Cardiac fibroblast (primary cell): ENCODE data around the gene IREB2.

ENCODE experiments used
- DNase-seq, 2 donors: peaks; one replicate each; pipeline versions ENCODE4 v3.0.0 to v3.0.0-alpha.2; 2010; ENCODE audit warnings: low read depth in 2 of 2
- H3K4me3 ChIP-seq, 2 donors: replicated peaks in 1 of 2; 1 replicate in 1 of 2; 2 replicates in 1 of 2; pipeline ENCODE4 v1.5.1; 2011; ENCODE audit warnings: low read depth in 2 of 2, low read length in 2 of 2, mild to moderate bottlenecking in 2 of 2, moderate library complexity in 1 of 2
- CTCF ChIP-seq: IDR thresholded peaks from one replicate; pipeline ENCODE4 v1.5.1; 2011; ENCODE audit warnings: low read depth, mild to moderate bottlenecking, low read length, inconsistent platforms

IREB2 gene

GRCh38 chr15:78542647-78543046, 104.6 kb downstream of the IREB2 start:
- no peak overlapping the region for H3K4me3 ChIP-seq
- no peak for DNase-seq
- no peak for TF ChIP-seq CTCF

GRCh38 chr15:78550194-78550593, 112.2 kb downstream of the IREB2 start:
- no peak for TF ChIP-seq CTCF
- no peak overlapping the region for H3K4me3 ChIP-seq
- no peak for DNase-seq

DNA sequence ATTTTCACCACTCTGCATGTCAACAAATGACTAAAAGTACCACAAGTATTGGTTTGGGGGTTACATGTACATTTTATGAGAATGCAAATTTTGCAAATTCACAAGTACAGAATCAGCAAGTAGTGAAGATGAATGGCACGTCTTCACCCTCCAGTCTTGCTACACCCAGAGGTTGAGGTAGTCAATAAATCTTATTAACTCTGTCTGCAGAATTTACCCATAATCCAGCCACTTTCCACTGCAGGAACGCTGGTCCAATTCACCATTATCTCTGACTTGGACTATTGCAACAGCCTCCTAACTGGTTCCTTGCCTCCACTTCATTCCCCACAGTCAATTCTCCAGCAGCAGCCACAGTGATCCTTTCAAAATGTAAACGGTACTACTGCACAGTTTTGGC, 112.8 kb downstream of the IREB2 start:
- no peak for TF ChIP-seq CTCF
- no peak for DNase-seq
- H3K4me3 ChIP-seq: no peak overlapping the region
